Lower leg skin (tissue), 3 donors: ENCODE measurements around the gene SYNPO2.

Experiments used
- POLR2A ChIP-seq, 2 donors: fragments of 450-650 bp; IDR thresholded peaks; one replicate each; pipeline ENCODE4 v1.6.1; 2016 to 2017; ENCODE audit warnings: antibody characterized with exemption in 2 of 2, mild to moderate bottlenecking in 1 of 2, moderate library complexity in 1 of 2
- TF ChIP-seq, protein P1 (sequence below), 3 donors: fragments of 450-650 bp; IDR thresholded peaks; one replicate each; pipeline ENCODE4 v1.5.1; 2016; ENCODE audit warnings: antibody characterized with exemption in 3 of 3, mild to moderate bottlenecking in 3 of 3, moderate library complexity in 2 of 3

GRCh38 chr4:118843237-118843636, 45.4 kb upstream of the SYNPO2 start:
- TF ChIP-seq, protein P1, sequence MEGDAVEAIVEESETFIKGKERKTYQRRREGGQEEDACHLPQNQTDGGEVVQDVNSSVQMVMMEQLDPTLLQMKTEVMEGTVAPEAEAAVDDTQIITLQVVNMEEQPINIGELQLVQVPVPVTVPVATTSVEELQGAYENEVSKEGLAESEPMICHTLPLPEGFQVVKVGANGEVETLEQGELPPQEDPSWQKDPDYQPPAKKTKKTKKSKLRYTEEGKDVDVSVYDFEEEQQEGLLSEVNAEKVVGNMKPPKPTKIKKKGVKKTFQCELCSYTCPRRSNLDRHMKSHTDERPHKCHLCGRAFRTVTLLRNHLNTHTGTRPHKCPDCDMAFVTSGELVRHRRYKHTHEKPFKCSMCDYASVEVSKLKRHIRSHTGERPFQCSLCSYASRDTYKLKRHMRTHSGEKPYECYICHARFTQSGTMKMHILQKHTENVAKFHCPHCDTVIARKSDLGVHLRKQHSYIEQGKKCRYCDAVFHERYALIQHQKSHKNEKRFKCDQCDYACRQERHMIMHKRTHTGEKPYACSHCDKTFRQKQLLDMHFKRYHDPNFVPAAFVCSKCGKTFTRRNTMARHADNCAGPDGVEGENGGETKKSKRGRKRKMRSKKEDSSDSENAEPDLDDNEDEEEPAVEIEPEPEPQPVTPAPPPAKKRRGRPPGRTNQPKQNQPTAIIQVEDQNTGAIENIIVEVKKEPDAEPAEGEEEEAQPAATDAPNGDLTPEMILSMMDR (IDR thresholded peaks at IDR 0.05) = no peak
- TF ChIP-seq POLR2A (IDR thresholded peaks at IDR 0.05) = no peak
